Vagina (tissue), 2 donors: ENCODE data around the gene REXO1.

Source experiments
- POLR2AphosphoS5 ChIP-seq, 2 donors: sonication (generic); formaldehyde crosslinking; IDR thresholded peaks; one replicate each; pipeline ENCODE4 v1.9.0; 2017; ENCODE audit warnings: antibody characterized with exemption in 2 of 2, mild to moderate bottlenecking in 2 of 2, low read depth in 1 of 2; ENCODE audit not compliant: insufficient read depth in 1 of 2
- TF ChIP-seq, protein P1 (sequence below), 3 experiments: fragments of 450-650 bp in 2 of 3; fragments of 200-600 bp in 1 of 3; sonication (generic) in 1 of 3; IDR thresholded peaks; one replicate each; pipeline ENCODE4 v1.5.1; 2017 to 2019; ENCODE audit warnings: antibody characterized with exemption in 3 of 3, mild to moderate bottlenecking in 2 of 3, moderate library complexity in 2 of 3

DNA sequence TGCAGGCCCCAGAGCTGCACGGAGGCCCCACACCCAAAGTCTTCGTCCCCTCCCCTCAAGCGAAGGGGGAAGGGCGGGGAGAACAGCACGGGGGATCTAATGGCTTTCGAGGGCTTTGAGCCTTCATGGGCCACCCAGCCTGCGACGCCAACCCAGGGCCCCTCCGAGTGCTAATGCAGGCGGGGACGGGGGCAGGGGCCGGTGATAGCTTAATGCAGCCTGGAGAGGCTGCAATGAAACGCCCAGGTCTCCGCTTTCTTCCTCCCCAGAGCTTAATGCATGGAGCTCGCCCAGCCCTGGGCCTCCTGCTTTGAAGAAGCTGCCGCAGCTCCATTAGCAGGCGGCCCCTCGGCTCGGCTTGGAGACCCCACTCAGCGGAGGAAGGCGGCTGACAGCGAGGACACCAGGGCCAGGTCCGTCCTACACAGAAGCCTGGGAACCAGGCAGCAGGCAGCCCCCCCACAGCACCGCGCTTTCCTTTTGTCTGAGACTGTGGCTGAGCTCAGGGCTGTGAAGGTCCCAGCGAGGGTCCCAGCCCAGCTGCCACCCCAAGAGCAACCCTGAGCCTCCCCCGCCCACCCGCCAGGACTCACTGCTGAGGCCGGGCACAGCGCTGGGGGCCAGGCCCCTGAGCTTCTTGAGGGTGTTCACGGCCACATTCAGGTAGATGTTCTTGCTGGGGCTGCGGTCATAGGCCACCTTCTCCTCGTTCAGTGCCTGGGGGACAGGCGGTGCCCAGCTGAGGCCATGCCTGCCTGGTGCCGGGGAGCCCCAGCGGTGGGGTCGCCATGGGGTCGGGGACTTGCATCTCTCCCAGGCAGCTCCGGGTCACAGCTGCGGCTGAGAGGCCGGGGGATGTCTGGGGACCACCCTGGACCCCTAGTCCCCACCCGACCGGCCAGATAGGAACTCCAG lies 28.7 kb downstream of the REXO1 start:
- TF ChIP-seq POLR2AphosphoS5 (IDR thresholded peaks at IDR 0.05; ENCODE audit: insufficient read depth in 1 of 2, low read depth in 1 of 2): no peak
- TF ChIP-seq, protein P1, sequence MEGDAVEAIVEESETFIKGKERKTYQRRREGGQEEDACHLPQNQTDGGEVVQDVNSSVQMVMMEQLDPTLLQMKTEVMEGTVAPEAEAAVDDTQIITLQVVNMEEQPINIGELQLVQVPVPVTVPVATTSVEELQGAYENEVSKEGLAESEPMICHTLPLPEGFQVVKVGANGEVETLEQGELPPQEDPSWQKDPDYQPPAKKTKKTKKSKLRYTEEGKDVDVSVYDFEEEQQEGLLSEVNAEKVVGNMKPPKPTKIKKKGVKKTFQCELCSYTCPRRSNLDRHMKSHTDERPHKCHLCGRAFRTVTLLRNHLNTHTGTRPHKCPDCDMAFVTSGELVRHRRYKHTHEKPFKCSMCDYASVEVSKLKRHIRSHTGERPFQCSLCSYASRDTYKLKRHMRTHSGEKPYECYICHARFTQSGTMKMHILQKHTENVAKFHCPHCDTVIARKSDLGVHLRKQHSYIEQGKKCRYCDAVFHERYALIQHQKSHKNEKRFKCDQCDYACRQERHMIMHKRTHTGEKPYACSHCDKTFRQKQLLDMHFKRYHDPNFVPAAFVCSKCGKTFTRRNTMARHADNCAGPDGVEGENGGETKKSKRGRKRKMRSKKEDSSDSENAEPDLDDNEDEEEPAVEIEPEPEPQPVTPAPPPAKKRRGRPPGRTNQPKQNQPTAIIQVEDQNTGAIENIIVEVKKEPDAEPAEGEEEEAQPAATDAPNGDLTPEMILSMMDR (IDR thresholded peaks at IDR 0.05): no peak
